22Rv1 (cell line): Measurements from ENCODE around the gene TMEM212.

Experiments used
- H3K27ac ChIP-seq: fragments of 450-650 bp; 2 replicates; pipeline ENCODE4 v1.5.1; 2017
- CTCF ChIP-seq: fragments of 450-650 bp; IDR thresholded peaks from 2 replicates; pipeline ENCODE4 v1.5.1; 2017; ENCODE audit warnings: mild to moderate bottlenecking
- ZFX ChIP-seq: fragments of 450-650 bp; IDR thresholded peaks from 2 replicates; pipeline ENCODE4 v1.6.1; 2017; ENCODE audit warnings: antibody characterized with exemption, borderline replicate concordance

TMEM212 gene

GRCh38 chr3:171860830-171861535 lies 17.8 kb downstream of the TMEM212 start:
- TF ChIP-seq CTCF (no peak), ZFX (no peak)
- H3K27ac ChIP-seq = no peak overlapping the region

GRCh38 chr3:171862392-171862791 lies 19.2 kb downstream of the TMEM212 start:
- TF ChIP-seq ZFX (no peak), CTCF (no peak)
- H3K27ac ChIP-seq = no peak overlapping the region

- TF ChIP-seq ZFX (no peak), CTCF (no peak)
- no peak overlapping the region for H3K27ac ChIP-seq
Observed at GRCh38 chr3:171862993-171863521, 19.9 kb downstream of the TMEM212 start.

GRCh38 chr3:171863920-171864319 lies 20.8 kb downstream of the TMEM212 start:
- TF ChIP-seq CTCF = no peak
- H3K27ac ChIP-seq = no peak overlapping the region

GRCh38 chr3:171865191-171865865 lies 22.2 kb downstream of the TMEM212 start:
- no peak overlapping the region for H3K27ac ChIP-seq
- TF ChIP-seq CTCF (no peak), ZFX (no peak)

GRCh38 chr3:171867981-171868380 lies 24.8 kb downstream of the TMEM212 start:
- TF ChIP-seq CTCF (peak; percentile 62), ZFX (no peak)

More at GRCh38 chr3:171867981-171868380, 24.8 kb downstream of the TMEM212 start:
- no peak overlapping the region for H3K27ac ChIP-seq
